WI38 (cell line): ENCODE measurements around the gene STX16.

Source experiments
- H3K4me3 ChIP-seq: 2 replicates; pipeline ENCODE4 v1.5.1; 2011; ENCODE audit warnings: low read depth, mild to moderate bottlenecking, control low read depth, low read length
- TF ChIP-seq, protein P1 (sequence below): IDR thresholded peaks from 2 replicates; pipeline ENCODE4 v1.5.1; 2012; ENCODE audit warnings: low read depth, mild to moderate bottlenecking, control low read depth, low read length

Gene STX16

DNA sequence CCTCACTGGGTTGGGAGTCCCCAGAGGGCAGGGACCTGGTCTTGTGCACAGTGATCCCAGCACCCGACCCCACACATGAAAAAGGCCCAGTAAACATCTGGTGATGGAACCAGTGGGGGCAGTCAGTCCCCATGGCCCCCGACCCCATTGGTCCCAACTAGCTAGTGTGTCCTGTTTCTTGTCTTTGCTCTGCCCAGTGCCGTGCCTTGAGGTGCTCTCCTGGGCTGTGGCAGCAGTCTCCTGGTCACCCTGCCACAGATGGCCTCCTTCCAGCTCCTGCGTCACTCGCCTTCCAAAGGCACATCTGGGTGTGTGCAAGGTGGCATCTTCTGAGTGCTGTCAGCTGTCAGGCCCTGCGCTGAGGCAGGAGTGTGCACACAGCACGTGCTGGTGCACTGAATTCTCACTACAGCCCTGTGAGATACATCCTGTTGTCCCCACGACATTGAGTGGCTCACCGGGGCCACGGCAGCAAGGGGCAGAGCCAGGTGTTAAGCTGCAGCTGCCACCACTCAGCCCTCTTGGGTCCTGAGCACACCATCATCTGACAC lies 45.4 kb downstream of the STX16 start:
- no peak overlapping the region for H3K4me3 ChIP-seq
- TF ChIP-seq, protein P1, sequence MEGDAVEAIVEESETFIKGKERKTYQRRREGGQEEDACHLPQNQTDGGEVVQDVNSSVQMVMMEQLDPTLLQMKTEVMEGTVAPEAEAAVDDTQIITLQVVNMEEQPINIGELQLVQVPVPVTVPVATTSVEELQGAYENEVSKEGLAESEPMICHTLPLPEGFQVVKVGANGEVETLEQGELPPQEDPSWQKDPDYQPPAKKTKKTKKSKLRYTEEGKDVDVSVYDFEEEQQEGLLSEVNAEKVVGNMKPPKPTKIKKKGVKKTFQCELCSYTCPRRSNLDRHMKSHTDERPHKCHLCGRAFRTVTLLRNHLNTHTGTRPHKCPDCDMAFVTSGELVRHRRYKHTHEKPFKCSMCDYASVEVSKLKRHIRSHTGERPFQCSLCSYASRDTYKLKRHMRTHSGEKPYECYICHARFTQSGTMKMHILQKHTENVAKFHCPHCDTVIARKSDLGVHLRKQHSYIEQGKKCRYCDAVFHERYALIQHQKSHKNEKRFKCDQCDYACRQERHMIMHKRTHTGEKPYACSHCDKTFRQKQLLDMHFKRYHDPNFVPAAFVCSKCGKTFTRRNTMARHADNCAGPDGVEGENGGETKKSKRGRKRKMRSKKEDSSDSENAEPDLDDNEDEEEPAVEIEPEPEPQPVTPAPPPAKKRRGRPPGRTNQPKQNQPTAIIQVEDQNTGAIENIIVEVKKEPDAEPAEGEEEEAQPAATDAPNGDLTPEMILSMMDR = no peak

GRCh38 chr20:58697201-58697866 lies 46.3 kb downstream of the STX16 start:
- H3K4me3 ChIP-seq = no peak overlapping the region
- TF ChIP-seq, protein P1 = no peak

DNA sequence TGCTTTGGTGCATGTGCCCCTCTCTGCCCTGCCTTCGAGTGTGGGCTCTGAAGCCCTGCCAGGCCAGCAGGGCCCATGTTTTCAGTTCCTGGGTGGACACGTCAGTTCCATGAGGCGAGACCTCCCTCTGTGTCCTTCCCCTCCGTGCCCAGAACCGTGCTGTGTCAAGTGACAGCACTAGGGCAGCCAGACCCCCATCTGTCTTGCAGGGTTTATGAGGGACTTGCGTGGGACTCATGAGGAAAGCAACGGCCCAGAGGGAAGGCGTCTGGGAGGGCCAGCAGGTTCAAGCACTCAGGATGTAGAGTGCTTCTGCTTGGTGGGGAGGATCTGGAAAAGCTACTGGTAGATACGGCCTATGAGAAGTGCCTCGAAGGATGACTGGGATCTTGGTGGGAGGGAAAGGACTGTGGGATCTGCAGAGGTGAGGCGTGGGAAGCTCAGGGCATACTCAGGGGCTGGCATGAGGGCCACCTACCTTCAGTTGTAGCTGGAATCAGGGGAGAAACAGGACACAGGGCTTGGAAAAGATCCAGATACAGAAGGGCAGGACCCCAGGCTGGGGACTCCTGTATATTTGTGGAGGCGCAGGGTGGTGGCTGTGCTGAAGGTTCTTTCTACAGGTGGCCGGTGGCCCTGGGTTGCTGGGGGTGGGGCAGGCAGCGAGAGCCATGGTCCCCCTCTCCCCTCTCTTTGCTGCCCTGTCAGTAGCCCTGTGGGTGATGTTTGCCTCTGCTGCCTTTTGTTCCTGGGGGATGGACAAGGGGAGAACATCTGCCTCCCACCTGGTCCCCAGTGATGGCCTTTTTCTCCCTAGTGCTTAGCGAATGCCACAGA lies 47.0 kb downstream of the STX16 start:
- TF ChIP-seq, protein P1 = no peak
- H3K4me3 ChIP-seq = no peak overlapping the region

DNA sequence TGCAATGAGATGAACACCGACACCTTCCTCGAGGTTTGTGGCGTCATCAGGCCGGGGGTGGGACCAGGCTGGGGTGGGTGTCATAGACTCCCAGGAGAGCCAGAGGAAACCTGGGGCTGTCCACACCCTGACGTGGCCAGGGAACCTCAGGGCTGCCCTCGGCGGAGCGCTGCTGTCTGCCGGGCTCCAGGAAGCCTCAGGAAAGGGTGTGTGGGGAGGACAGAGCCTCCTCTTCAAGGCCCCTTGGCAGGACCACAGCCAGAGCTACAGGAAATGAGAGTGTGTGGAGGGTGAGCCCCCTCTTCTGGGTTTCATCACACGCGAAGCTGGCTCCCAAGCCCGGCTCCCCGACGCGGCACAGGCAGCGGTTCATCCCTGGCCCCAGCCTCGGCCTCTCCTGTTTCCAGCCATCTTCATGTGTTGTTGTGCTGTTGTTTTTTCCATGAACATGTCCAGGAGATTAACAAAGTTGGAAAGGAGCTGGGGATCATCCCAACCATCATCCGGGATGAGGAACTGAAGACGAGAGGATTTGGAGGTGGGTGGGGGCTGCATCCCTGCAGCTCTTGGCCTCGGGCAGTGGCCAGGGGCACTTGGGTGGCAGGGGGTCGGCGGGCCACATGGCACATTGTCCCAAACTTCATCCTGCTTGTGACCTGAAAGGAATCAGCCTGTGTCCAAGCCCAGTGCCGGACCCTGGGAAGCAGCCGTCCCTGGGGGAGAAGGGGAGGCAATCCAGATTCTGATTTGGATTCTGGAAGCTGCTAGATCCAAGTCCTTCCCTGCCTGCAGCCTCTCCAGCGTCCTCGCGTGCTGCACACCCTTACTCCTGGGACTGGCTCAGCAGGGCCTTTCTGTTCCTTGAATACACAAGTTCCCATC lies 47.9 kb downstream of the STX16 start:
- TF ChIP-seq, protein P1 = no peak

DNA sequence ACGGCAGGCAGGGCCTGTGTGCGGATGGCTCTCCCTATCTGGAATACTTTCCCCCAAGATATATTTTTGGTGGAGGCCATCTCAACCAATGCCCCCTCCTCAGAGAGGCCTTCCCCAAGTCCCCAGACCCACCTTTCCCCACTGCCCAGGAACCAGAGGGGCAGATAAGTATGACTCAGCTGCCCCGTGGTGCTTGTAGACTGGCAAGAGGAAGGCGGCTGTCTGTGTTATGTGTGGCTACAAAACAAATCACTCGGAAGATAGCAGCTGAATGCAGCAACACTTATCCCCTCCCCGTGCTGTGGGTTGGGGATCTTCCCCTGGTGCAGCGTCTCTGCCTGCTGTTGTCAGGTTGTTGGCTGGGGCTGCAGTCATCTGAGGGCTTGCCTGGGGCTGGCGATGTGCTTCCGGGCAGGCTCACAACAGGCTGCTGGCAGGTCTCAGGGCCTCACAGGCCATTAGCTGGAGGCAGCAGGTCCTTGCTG lies 48.6 kb downstream of the STX16 start:
- TF ChIP-seq, protein P1 = no peak
- H3K4me3 ChIP-seq = no peak overlapping the region

More for the DNA sequence above, 47.9 kb downstream of the STX16 start:
- no peak overlapping the region for H3K4me3 ChIP-seq

- H3K4me3 ChIP-seq = no peak overlapping the region
- TF ChIP-seq, protein P1 = no peak
These were observed 49.2 kb downstream of the STX16 start for GRCh38 chr20:58700121-58700821.
